PC-9 (cell line): ENCODE data around the gene GMDS. TPM values are rescaled to one million over a fixed set of nuclear protein-coding genes. Genes with fewer than 3 reads are reported as not detected.

ENCODE experiments used
- BruUV-seq: library from RNA; stranded (reverse); fragments of 400-500 nt; replicated peaks from 2 replicates; lab custom pipeline; 2021; lab: Mats Ljungman, UMichigan
- CTCF ChIA-PET: fragments of 300-600 bp; sonication (Branson Sonifier 250); formaldehyde crosslinking; loops from one replicate; lab custom pipeline; 2022; ENCODE audit warnings: antibody characterized with exemption; lab: Charles Lee
- POLR2A ChIA-PET: fragments of 300-600 bp; sonication (Branson Sonifier 250); formaldehyde crosslinking; loops from one replicate; lab custom pipeline; 2022; ENCODE audit warnings: antibody characterized with exemption; ENCODE audit not compliant: unreplicated experiment; lab: Charles Lee
- DNase-seq, 2 experiments: peaks; one replicate each; pipeline versions ENCODE4 v3.0.0 to v3.0.0-alpha.2; 2015 to 2022; ENCODE audit warnings: mixed read lengths in 1 of 2
- H2AFZ ChIP-seq: fragments of 200-600 bp; sonication (generic); 2 replicates; pipeline ENCODE4 v1.8.1; 2017; ENCODE audit warnings: antibody characterized with exemption
- H3F3A ChIP-seq: fragments of 200-600 bp; sonication (generic); 2 replicates; pipeline ENCODE4 v1.8.1; 2017; ENCODE audit warnings: antibody characterized with exemption, mild to moderate bottlenecking, low read depth; ENCODE audit not compliant: insufficient read depth
- H3K27ac ChIP-seq: fragments of 200-600 bp; sonication (generic); 2 replicates; pipeline ENCODE4 v1.6.1; 2016; ENCODE audit warnings: mixed run types
- H3K27me3 ChIP-seq: fragments of 200-600 bp; sonication (generic); 2 replicates; pipeline ENCODE4 v1.6.1; 2016; ENCODE audit warnings: low read depth, mixed run types; ENCODE audit not compliant: insufficient read depth
- H3K36me3 ChIP-seq: fragments of 200-600 bp; sonication (generic); 2 replicates; pipeline ENCODE4 v1.6.1; 2016; ENCODE audit warnings: low read depth, mixed run types
- H3K4me1 ChIP-seq: fragments of 200-600 bp; sonication (generic); replicated peaks from 2 replicates; pipeline ENCODE4 v1.6.1; 2016; ENCODE audit warnings: mixed run types; ENCODE audit not compliant: insufficient read depth
- H3K4me2 ChIP-seq: fragments of 200-600 bp; sonication (generic); 2 replicates; pipeline ENCODE4 v1.6.1; 2017; ENCODE audit warnings: mixed run types
- H3K4me3 ChIP-seq: fragments of 200-600 bp; sonication (generic); 2 replicates; pipeline ENCODE4 v1.6.1; 2016; ENCODE audit warnings: mixed run types
- H3K79me2 ChIP-seq: fragments of 200-600 bp; sonication (generic); 2 replicates; pipeline ENCODE4 v1.6.1; 2017; ENCODE audit warnings: low read depth, mixed run types
- H3K9me2 ChIP-seq: fragments of 200-600 bp; sonication (generic); 2 replicates; pipeline ENCODE4 v1.8.1; 2017; ENCODE audit warnings: mild to moderate bottlenecking; ENCODE audit not compliant: insufficient read depth
- H3K9me3 ChIP-seq: fragments of 200-600 bp; sonication (generic); 2 replicates; pipeline ENCODE4 v1.8.1; 2016; ENCODE audit warnings: low read depth; ENCODE audit not compliant: insufficient read depth
- H4K20me1 ChIP-seq: fragments of 200-600 bp; sonication (generic); 2 replicates; pipeline ENCODE4 v1.8.1; 2017; ENCODE audit not compliant: insufficient read depth
- EZH2 ChIP-seq: fragments of 200-600 bp; sonication (generic); IDR thresholded peaks from 2 replicates; pipeline ENCODE4 v1.8.0; 2017; ENCODE audit warnings: antibody characterized with exemption, low read depth
- intact Hi-C: fragments of 100-400 bp; cut with micrococcal nuclease; formaldehyde crosslinking; loops from one replicate; pipeline ENCODE4 v1.10.0; 2022; ENCODE audit not compliant: unreplicated experiment
- total RNA-seq: library from RNA; stranded (reverse); gene quantifications from 2 replicates; pipeline ENCODE4 v1.2.3, GENCODE V29; 2021
- TF ChIP-seq, protein P1 (sequence below): fragments of 200-600 bp; sonication (generic); conservative IDR thresholded peaks from 2 replicates; pipeline ENCODE4 v1.6.1; 2017; ENCODE audit warnings: mixed run types, antibody characterized with exemption, mild to moderate bottlenecking, moderate library complexity

The GMDS gene
- total RNA-seq, 1 experiment from 2014 or later: 30.1 TPM

DNA sequence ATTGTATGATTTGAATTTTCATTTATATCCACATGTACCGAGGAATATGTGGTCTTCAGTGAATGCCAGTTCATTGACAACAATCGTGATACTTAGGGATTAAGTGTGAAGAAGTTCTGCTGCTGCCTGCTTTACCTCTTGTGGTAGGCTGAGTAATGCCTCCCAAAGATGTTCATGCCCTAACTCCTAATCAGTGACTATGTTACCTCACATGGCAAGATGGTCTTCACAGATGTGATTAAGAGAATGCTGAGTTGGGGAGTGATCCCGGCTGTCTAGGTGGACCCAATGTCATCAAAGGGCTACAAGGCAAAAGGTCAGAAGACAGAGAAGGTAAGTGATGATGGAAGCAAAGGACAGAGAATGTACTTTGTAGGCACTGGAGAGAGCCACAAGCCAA lies 454.7 kb downstream of the GMDS start:
- ChIA-PET POLR2A (no interaction called here), CTCF (no interaction called here)
- Histone ChIP-seq H2AFZ (no peak overlapping the region), H3K9me3 (no peaks in the 10 kb centered on the region), H3K27me3 (no peaks in the 10 kb centered on the region), H3F3A (no peaks in the 10 kb centered on the region), H3K4me3 (no peak overlapping the region), H4K20me1 (no peaks in the 10 kb centered on the region), H3K4me1 (no peaks in the 10 kb centered on the region), H3K4me2 (no peak overlapping the region), H3K79me2 (no peaks in the 10 kb centered on the region), H3K36me3 (no peaks in the 10 kb centered on the region), H3K9me2 (no peaks in the 10 kb centered on the region), H3K27ac (no peak overlapping the region)
- no TSS peak for BruUV-seq
- TF ChIP-seq EZH2: no peak
- intact Hi-C loops: no loop called here
- DNase-seq: no peak

DNA sequence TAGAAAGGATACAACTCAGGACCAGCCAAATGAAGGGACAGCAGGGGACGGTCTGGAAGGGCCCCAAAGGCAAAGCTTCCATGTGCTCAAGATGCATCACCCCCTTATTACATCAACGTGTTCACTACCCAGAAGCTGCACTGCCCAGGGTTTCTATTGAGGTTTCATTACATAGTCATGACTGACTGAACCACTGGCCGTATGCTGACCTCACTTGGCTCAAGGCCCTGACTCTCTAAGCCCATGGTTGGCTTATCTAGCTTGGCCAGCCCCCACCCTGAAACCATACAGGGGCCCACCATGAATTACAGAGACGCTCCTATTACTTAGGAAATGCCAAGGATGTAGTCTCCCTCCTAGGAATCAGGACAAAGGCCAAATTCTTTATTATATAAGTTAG lies 456.3 kb downstream of the GMDS start:
- H3F3A ChIP-seq: no peaks in the 10 kb centered on the region
- no peak overlapping the region for H3K27ac ChIP-seq
- H3K9me2 ChIP-seq: no peaks in the 10 kb centered on the region
- H4K20me1 ChIP-seq: no peaks in the 10 kb centered on the region
- ChIA-PET CTCF (no interaction called here), POLR2A (no interaction called here)
- DNase-seq: no peak
- intact Hi-C loops: no loop called here
- no peak overlapping the region for H2AFZ ChIP-seq
- H3K79me2 ChIP-seq: no peaks in the 10 kb centered on the region
- H3K4me2 ChIP-seq: no peak overlapping the region
- no peaks in the 10 kb centered on the region for H3K27me3 ChIP-seq
- no peak overlapping the region for H3K4me3 ChIP-seq
- H3K36me3 ChIP-seq: no peaks in the 10 kb centered on the region
- H3K9me3 ChIP-seq: no peaks in the 10 kb centered on the region
- no peak for TF ChIP-seq EZH2
- TF ChIP-seq, protein P1, sequence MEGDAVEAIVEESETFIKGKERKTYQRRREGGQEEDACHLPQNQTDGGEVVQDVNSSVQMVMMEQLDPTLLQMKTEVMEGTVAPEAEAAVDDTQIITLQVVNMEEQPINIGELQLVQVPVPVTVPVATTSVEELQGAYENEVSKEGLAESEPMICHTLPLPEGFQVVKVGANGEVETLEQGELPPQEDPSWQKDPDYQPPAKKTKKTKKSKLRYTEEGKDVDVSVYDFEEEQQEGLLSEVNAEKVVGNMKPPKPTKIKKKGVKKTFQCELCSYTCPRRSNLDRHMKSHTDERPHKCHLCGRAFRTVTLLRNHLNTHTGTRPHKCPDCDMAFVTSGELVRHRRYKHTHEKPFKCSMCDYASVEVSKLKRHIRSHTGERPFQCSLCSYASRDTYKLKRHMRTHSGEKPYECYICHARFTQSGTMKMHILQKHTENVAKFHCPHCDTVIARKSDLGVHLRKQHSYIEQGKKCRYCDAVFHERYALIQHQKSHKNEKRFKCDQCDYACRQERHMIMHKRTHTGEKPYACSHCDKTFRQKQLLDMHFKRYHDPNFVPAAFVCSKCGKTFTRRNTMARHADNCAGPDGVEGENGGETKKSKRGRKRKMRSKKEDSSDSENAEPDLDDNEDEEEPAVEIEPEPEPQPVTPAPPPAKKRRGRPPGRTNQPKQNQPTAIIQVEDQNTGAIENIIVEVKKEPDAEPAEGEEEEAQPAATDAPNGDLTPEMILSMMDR: no peak
- BruUV-seq: no TSS peak
- no peaks in the 10 kb centered on the region for H3K4me1 ChIP-seq

DNA sequence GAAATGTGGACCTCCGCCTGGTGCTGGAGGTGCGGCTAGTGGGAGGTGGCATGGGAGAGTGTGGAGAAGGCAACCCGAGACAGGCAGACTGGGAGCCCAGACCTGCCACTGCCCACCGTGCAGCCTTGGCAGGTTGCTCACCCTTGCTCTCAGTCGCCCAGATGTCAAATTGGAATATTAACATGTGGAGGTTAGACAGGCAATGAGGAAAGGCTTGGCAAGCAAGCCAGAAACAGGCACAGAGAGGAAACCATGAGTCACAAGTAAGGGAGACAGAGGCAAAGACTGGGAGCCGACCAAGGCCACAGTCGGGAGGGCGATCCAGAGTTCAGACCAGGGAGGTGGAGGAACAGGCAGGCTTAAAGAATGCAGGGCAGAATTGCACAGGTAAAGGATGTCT lies 457.5 kb downstream of the GMDS start:
- CTCF ChIA-PET: no interaction called here
- Histone ChIP-seq H3F3A (no peaks in the 10 kb centered on the region), H3K4me3 (no peak overlapping the region), H3K9me2 (no peaks in the 10 kb centered on the region), H3K36me3 (no peaks in the 10 kb centered on the region), H3K27me3 (no peaks in the 10 kb centered on the region), H3K9me3 (no peaks in the 10 kb centered on the region), H2AFZ (no peak overlapping the region), H3K79me2 (no peaks in the 10 kb centered on the region), H4K20me1 (no peaks in the 10 kb centered on the region), H3K4me2 (no peak overlapping the region), H3K4me1 (no peaks in the 10 kb centered on the region), H3K27ac (no peak overlapping the region)
- intact Hi-C loops: no loop called here
- TF ChIP-seq, protein P1: no peak
- TF ChIP-seq EZH2: no peak
- POLR2A ChIA-PET: no interaction called here
- DNase-seq: no peak
- no TSS peak for BruUV-seq
